K562 (cell line): ENCODE measurements around the gene DHX57. TPM values are rescaled to one million over a fixed set of nuclear protein-coding genes. Genes with fewer than 3 reads are reported as not detected.

ENCODE experiments used
- ATAC-seq: fragments of 200-7000 bp; cut with Tn5 transposase; 3 replicates; pipeline ENCODE4 v1.9.1; 2020; ENCODE audit warnings: moderate library complexity
- Bru-seq: library from RNA; stranded (reverse); fragments of 400-500 nt; gene quantifications from one replicate; lab custom pipeline; 2021; lab: Mats Ljungman, UMichigan
- BruChase-seq, 2 experiments: library from RNA; stranded (reverse); fragments of 400-500 nt; gene quantifications; one replicate each; lab custom pipeline; 2021; lab: Mats Ljungman, UMichigan
- BruUV-seq: library from RNA; stranded (reverse); fragments of 400-500 nt; replicated peaks from 2 replicates; lab custom pipeline; 2021; lab: Mats Ljungman, UMichigan
- CTCF ChIA-PET: fragments of 300-600 bp; formaldehyde crosslinking; extraction: SDS; loops from one replicate; lab custom pipeline; 2021; ENCODE audit warnings: low intra/inter-chr PET ratio; lab: Yijun Ruan, JAX
- POLR2A ChIA-PET: fragments of 300-600, 350-650 bp; sonication (Branson Sonifier 250); formaldehyde crosslinking; extraction: SDS; loops from one replicate; lab custom pipeline; 2021; ENCODE audit warnings: antibody characterized with exemption, inconsistent platforms; lab: Yijun Ruan, JAX
- DNase-seq, 4 experiments: peaks; one replicate each; pipeline versions ENCODE4 v3.0.0 to v3.0.0-alpha.2; 2011 to 2018; ENCODE audit warnings: low spot score in 3 of 4, mixed read lengths in 3 of 4; ENCODE audit errors: extremely low read depth in 1 of 4
- FAIRE-seq: peaks from 2 replicates; lab custom pipeline; 2011; peaks lifted over from hg19 to GRCh38; lab: Jason Lieb, UNC
- H2AFZ ChIP-seq: 2 replicates; pipeline ENCODE4 v1.6.0; 2011; ENCODE audit warnings: low read depth, low read length, control low read depth, inconsistent platforms
- H3K27ac ChIP-seq: fragments of 200-600 bp; 3 replicates; pipeline ENCODE4 v1.8.0; 2011; ENCODE audit warnings: low read depth, mild to moderate bottlenecking, control low read depth, inconsistent platforms, low read length, moderate library complexity, mixed read lengths; ENCODE audit errors: extremely low read depth
- H3K27me3 ChIP-seq, 2 experiments: fragments of 300-600 bp in 1 of 2; 2 replicates in 1 of 2; 3 replicates in 1 of 2; pipeline versions ENCODE4 v1.6.0 to v1.8.0; 2011; ENCODE audit warnings: inconsistent platforms in 2 of 2, low read length in 2 of 2, mild to moderate bottlenecking in 1 of 2, mixed read lengths in 1 of 2, moderate library complexity in 1 of 2; ENCODE audit not compliant: control insufficient read depth in 2 of 2, insufficient read depth in 2 of 2
- H3K36me3 ChIP-seq: fragments of 300-600 bp; 3 replicates; pipeline ENCODE4 v1.8.0; 2011; ENCODE audit warnings: mild to moderate bottlenecking, low read length, inconsistent platforms; ENCODE audit not compliant: control insufficient read depth, insufficient read depth
- H3K4me1 ChIP-seq, 2 experiments: fragments of 200-600 bp in 1 of 2; replicated peaks in 1 of 2; 2 replicates in 1 of 2; 3 replicates in 1 of 2; pipeline versions ENCODE4 v1.5.1 to v1.8.0; 2011; ENCODE audit warnings: inconsistent platforms in 2 of 2, low read length in 2 of 2, mild to moderate bottlenecking in 1 of 2, mixed read lengths in 1 of 2, moderate library complexity in 1 of 2; ENCODE audit not compliant: control insufficient read depth in 2 of 2, insufficient read depth in 2 of 2
- H3K4me2 ChIP-seq: 2 replicates; pipeline ENCODE4 v1.6.1; 2011; ENCODE audit warnings: low read length, control low read depth, inconsistent platforms, mixed read lengths; ENCODE audit not compliant: insufficient read depth
- H3K4me3 ChIP-seq: fragments of 200-600 bp; sonication (generic), shearing (Covaris generic); 2 replicates; pipeline ENCODE4 v1.5.1; 2016; ENCODE audit warnings: control low read depth, inconsistent platforms
- H3K79me2 ChIP-seq: fragments of 200-600 bp; 3 replicates; pipeline ENCODE4 v1.8.0; 2011; ENCODE audit warnings: low read length, inconsistent platforms; ENCODE audit not compliant: control insufficient read depth, insufficient read depth
- H3K9ac ChIP-seq, 2 experiments: 2 replicates each; pipeline versions ENCODE4 v1.6.0 to v1.6.1; 2011; ENCODE audit warnings: low read depth in 2 of 2, low read length in 2 of 2, control low read depth in 1 of 2, inconsistent platforms in 1 of 2, mild to moderate bottlenecking in 1 of 2, mixed read lengths in 1 of 2; ENCODE audit not compliant: insufficient read depth in 1 of 2
- H3K9me1 ChIP-seq: one replicate; pipeline ENCODE4 v1.6.0; 2011; ENCODE audit warnings: inconsistent platforms, mild to moderate bottlenecking, low read length, moderate library complexity; ENCODE audit not compliant: control insufficient read depth, insufficient read depth
- H3K9me3 ChIP-seq: replicated peaks from 2 replicates; pipeline ENCODE4 v1.5.1; 2011; ENCODE audit warnings: low read depth, low read length, inconsistent platforms; ENCODE audit not compliant: control insufficient read depth, insufficient read depth
- H4K20me1 ChIP-seq: replicated peaks from 2 replicates; pipeline ENCODE4 v1.6.1; 2011; ENCODE audit warnings: low read length, inconsistent platforms, mixed read lengths; ENCODE audit not compliant: control insufficient read depth, insufficient read depth
- BCLAF1 ChIP-seq, 2 experiments: fragments of 450-650 bp in 1 of 2; IDR thresholded peaks; 2 replicates each; pipeline ENCODE4 v1.6.1; 2011 to 2017; ENCODE audit warnings: low read depth in 2 of 2, antibody characterized with exemption in 1 of 2, borderline replicate concordance in 1 of 2, low read length in 1 of 2, mild to moderate bottlenecking in 1 of 2, mixed read lengths in 1 of 2; ENCODE audit not compliant: control insufficient read depth in 1 of 2
- HDGF ChIP-seq: fragments of 450-650 bp; IDR thresholded peaks from 2 replicates; pipeline ENCODE4 v1.6.1; 2016
- HMGN3 ChIP-seq: IDR thresholded peaks from 2 replicates; pipeline ENCODE4 v1.6.1; 2011; ENCODE audit warnings: borderline replicate concordance, low read depth, mild to moderate bottlenecking, mixed read lengths, low read length; ENCODE audit not compliant: insufficient read length; ENCODE audit errors: extremely low read depth
- HNRNPUL1 ChIP-seq: fragments of 200-400 bp; formaldehyde crosslinking; IDR thresholded peaks from 2 replicates; pipeline ENCODE4 v1.6.1; 2017; ENCODE audit warnings: low read length
- SREBF2 ChIP-seq: sonication (generic); formaldehyde crosslinking; IDR thresholded peaks from 2 replicates; pipeline ENCODE4 v1.4.0; 2020; ENCODE audit warnings: mild to moderate bottlenecking, missing genetic modification reagents
- ZNF592 ChIP-seq: fragments of 450-650 bp; IDR thresholded peaks from 2 replicates; pipeline ENCODE4 v1.6.1; 2017; ENCODE audit warnings: antibody characterized with exemption, mild to moderate bottlenecking
- WGBS: fragments of 100-300 bp; shearing (Covaris generic); methylation state at CpG from one replicate; pipeline ENCODE4 v1.1.6; 2016; ENCODE audit warnings: low coverage, mixed read lengths; ENCODE audit not compliant: insufficient coverage; ENCODE audit errors: missing lambda C conversion rate; 5-methylcytosine and 5-hydroxymethylcytosine counted together
- in situ Hi-C: fragments of 300-500 bp; cut with MboI; formaldehyde crosslinking; loops from 4 replicates; pipeline ENCODE4 v1.15.0; 2018; ENCODE audit warnings: inconsistent platforms, mixed read lengths
- intact Hi-C: fragments of 100-400 bp; cut with micrococcal nuclease; formaldehyde crosslinking; loops from 2 replicates; pipeline ENCODE4 v1.14.2; 2022
- long read RNA-seq, 3 experiments: library from polyadenylated mRNA in 2 of 3; library from RNA in 1 of 3; unstranded in 2 of 3; stranded (forward) in 1 of 3; transcript quantifications; one replicate each; pipeline ENCODE4 v2.0.0, GENCODE V29; 2019 to 2022
- polyA minus RNA-seq, 3 experiments: library from RNA; depleted of rRNA, polyadenylated mRNA; stranded (reverse); fragments of >200 nt; gene quantifications; 2 replicates each; pipeline ENCODE4 v1.2.3, GENCODE V29; 2011
- polyA plus RNA-seq, 8 experiments: library from polyadenylated mRNA; depleted of rRNA in 4 of 8; stranded (reverse) in 5 of 8; unstranded in 3 of 8; fragments of >200 nt; fragmentation: Nextera tagmentation in 2 of 8; fragmentation: Illumina TruSeq in 1 of 8; extraction: Ambion mirVana in 2 of 8; extraction: Trizol in 1 of 8; gene quantifications; 2 replicates each; pipeline versions ENCODE4 v1.2.1 to v1.2.3, GENCODE V29; 2011 to 2014; ENCODE audit warnings: inconsistent platforms in 1 of 8, missing spikeins in 1 of 8
- total RNA-seq, 7 experiments: library from RNA; depleted of rRNA in 6 of 7; stranded (reverse); fragments of >200 nt in 6 of 7; fragmentation: Illumina TruSeq in 2 of 7; extraction: Trizol in 2 of 7; gene quantifications; 2 replicates each; pipeline versions ENCODE4 v1.2.1 to v1.2.3, GENCODE V29; 2011 to 2021; ENCODE audit warnings: low replicate concordance in 1 of 7

The DHX57 gene
- total RNA-seq (2011; cell fraction: chromatin; rRNA removed; ENCODE audit: low replicate concordance) = 30.4 and 67.1 TPM in 2 replicates
- 13.2 and 20.3 TPM in 2 replicates for total RNA-seq (2011; cell fraction: nucleolus; rRNA removed)
- total RNA-seq (2011; cell fraction: nucleoplasm; rRNA removed) = 27.6 and 28.2 TPM in 2 replicates
- total RNA-seq (2014; rRNA removed) = 15.1 and 15.8 TPM in 2 replicates
- total RNA-seq (2014; rRNA removed; fragmentation: Illumina TruSeq; extraction: Trizol) = 20.8 and 22.1 TPM in 2 replicates
- total RNA-seq (2015; rRNA removed; fragmentation: Illumina TruSeq; extraction: Trizol) = 17.0 and 20.2 TPM in 2 replicates
- 18.4 and 20.1 TPM in 2 replicates for total RNA-seq (2021)
- polyA plus RNA-seq (2011; rRNA removed) = 15.9 and 23.6 TPM in 2 replicates
- polyA plus RNA-seq (2011; cell fraction: cytosol; rRNA removed) = 5.8 and 8.1 TPM in 2 replicates
- polyA plus RNA-seq (2011; cell fraction: nucleus; rRNA removed) = 13.0 and 13.4 TPM in 2 replicates
- 8.7 and 11.1 TPM in 2 replicates for polyA plus RNA-seq (2012)
- polyA plus RNA-seq (2014; fragmentation: Illumina TruSeq; extraction: Trizol) = 15.6 and 17.9 TPM in 2 replicates
- polyA plus RNA-seq (2014; fragmentation: Nextera tagmentation; extraction: Ambion mirVana) = 10 to 100 TPM in 1 of 2 experiments, 1 to 10 TPM in 1; 7.4 to 10.2 TPM
- 13.1 and 14.8 TPM in 2 replicates for polyA plus RNA-seq (2014; rRNA removed)
- polyA minus RNA-seq (2011; rRNA and poly(A)+ RNA removed) = 41.6 and 43.8 TPM in 2 replicates
- polyA minus RNA-seq (2011; cell fraction: cytosol; rRNA and poly(A)+ RNA removed) = 16.9 and 25.6 TPM in 2 replicates
- polyA minus RNA-seq (2011; cell fraction: nucleus; rRNA and poly(A)+ RNA removed) = 9.4 and 16.1 TPM in 2 replicates
- Bru-seq, nascent RNA = percentile 66 among the genes with signal in this experiment
- percentile 69 among the genes with signal in this experiment for BruChase-seq, experiment 1, labeled RNA remaining after a 2-hour chase
- BruChase-seq, experiment 2, labeled RNA remaining after a 6-hour chase = percentile 70 among the genes with signal in this experiment
- long read RNA-seq, experiment 1, full-length matches to known transcripts = 3 of 18 reads
- long read RNA-seq, experiment 1, partial matches to known transcripts = 8 of 18 reads
- long read RNA-seq, experiment 1, other reads (novel, unspliced or antisense) = 7 of 18 reads
- long read RNA-seq, experiment 2, full-length matches to known transcripts = 2 of 13 reads
- long read RNA-seq, experiment 2, partial matches to known transcripts = 3 of 13 reads
- long read RNA-seq, experiment 2, other reads (novel, unspliced or antisense) = 8 of 13 reads
- long read RNA-seq, experiment 3, partial matches to known transcripts = 2 of 3 reads
- long read RNA-seq, experiment 3, other reads (novel, unspliced or antisense) = 1 of 3 reads

DNA sequence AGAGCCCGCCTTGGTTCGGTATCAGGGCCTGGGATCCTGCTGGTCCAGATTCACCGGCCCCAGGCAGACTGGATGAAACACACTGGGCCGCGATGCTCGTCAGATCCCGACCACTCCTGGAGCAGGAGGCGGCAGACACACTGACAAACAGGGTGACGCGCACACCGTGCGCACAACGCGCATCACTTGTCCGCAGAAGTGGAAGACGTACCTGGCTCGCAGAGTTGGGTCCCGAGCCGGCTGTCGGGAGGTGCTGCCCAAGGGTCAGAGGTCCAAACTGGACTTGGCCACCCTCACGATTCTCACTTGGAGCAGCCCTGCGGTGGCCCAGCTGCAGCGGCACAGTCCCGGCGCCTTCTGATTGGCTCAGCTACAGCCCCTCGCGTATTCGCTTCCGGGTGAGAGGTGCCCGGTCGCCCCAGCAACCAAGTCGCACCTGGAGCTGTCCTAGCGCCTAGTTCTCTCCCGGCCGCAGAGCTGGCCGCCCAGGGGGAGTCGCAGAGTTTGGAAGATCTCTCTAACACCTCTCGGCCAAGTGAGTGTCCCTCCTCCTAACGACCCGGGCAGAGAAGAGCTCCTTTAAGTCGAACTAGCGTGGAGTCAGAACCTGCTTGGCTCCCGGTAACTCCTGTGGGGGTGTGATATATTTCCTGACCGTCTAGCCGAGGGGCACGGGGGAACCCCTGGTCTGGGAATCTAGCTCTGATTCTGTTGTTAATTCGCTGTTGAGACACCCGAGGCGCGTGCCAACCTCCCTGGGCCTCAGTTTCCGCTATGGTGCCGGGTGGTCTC lies at the start of gene DHX57, which contains the start of gene MORN2:
TSS of gene DHX57 (minus strand) at position 359 of the 792 bp plus-strand sequence. CDS start 7,529 bp downstream, outside the sequence.
TSS of gene MORN2 (plus strand) at position 401 of the 792 bp plus-strand sequence.
- BruUV-seq = TSS peak; percentile 70
- ChIA-PET CTCF (no interaction called here), POLR2A (interaction anchor here (0.6 to 3.3 kb wide), 8 partner anchors 8 to 216 kb away, joined by 3 to 23 read pairs (median 4); partner anchors contain the start of gene SRSF7)
- H3K27ac ChIP-seq = peak within 1 kb of the TSS; percentile 42
- no peaks in the 10 kb centered on the region for H3K9me1 ChIP-seq
- H3K27me3 ChIP-seq = no peaks in the 10 kb centered on the region
- H3K9me3 ChIP-seq = no peaks in the 10 kb centered on the region
- peaks cover 0 to 10% of the 10 kb centered on the region in 2 experiments; a peak in 2 of 5 replicates for H3K4me1 ChIP-seq
- peak within 1 kb of the TSS; percentile 66 to 95 for H3K9ac ChIP-seq
- in situ Hi-C loops = no loop called here
- under 1% methylated on average over 51 of the region's 52 CpGs for WGBS
- H3K79me2 ChIP-seq = peaks cover 21% of the 10 kb centered on the region
- ATAC-seq = peak; percentile 100
- no peaks in the 10 kb centered on the region for H3K36me3 ChIP-seq
- no peaks in the 10 kb centered on the region for H4K20me1 ChIP-seq
- H3K4me2 ChIP-seq = peak within 1 kb of the TSS; percentile 96
- H2AFZ ChIP-seq = peak within 1 kb of the TSS; percentile 98
- FAIRE-seq = peak; percentile 71
- H3K4me3 ChIP-seq = peak within 1 kb of the TSS; percentile 62
- intact Hi-C loops = no loop called here
- DNase-seq = peak; percentile 90 to 96 (median 94)
- TF ChIP-seq HMGN3 (no peak), SREBF2 (CRISPR knock-in tag) (no peak), BCLAF1 (IDR thresholded peaks at IDR 0.05; ENCODE audit: borderline replicate concordance in 1 of 2, control insufficient read depth in 1 of 2, low read depth in 2 of 2, low read length in 1 of 2) (peak in 1 of 2 experiments; percentile 83; a peak in 1 of 4 replicates), ZNF592 (peak; percentile 22; the same call in 1 of the 2 replicates), HDGF (no peak), HNRNPUL1 (no peak)
